Mesothelial cell of epicardium (in vitro differentiated cells): ENCODE data around the gene CCL27. TPM values are rescaled to one million over a fixed set of nuclear protein-coding genes. Genes with fewer than 3 reads are reported as not detected.
"Not testable (repeated sequence)": the region's sequence is repeated elsewhere in the genome, so short reads cannot be mapped to it uniquely, and the experiment has no call there.

Experiments
- DNase-seq, 2 experiments: peaks; one replicate each; pipeline ENCODE4 v3.0.0; 2021; ENCODE audit warnings: low spot score in 2 of 2; ENCODE audit not compliant: unreplicated experiment in 2 of 2
- H3K27ac Mint-ChIP-seq: 2 replicates; pipeline ENCODE4 v1.8.0; 2021; ENCODE audit warnings: mixed read lengths
- H3K27me3 Mint-ChIP-seq: 2 replicates; pipeline ENCODE4 v1.8.0; 2021; ENCODE audit warnings: low read depth, mixed read lengths
- H3K36me3 Mint-ChIP-seq: 2 replicates; pipeline ENCODE4 v1.8.0; 2021; ENCODE audit warnings: mixed read lengths
- H3K4me1 Mint-ChIP-seq: 2 replicates; pipeline ENCODE4 v1.8.0; 2021; ENCODE audit warnings: mixed read lengths
- H3K4me3 Mint-ChIP-seq: 2 replicates; pipeline ENCODE4 v1.8.0; 2021; ENCODE audit warnings: mild to moderate bottlenecking, moderate library complexity, mixed read lengths
- H3K9me3 Mint-ChIP-seq: 2 replicates; pipeline ENCODE4 v1.8.0; 2021; ENCODE audit warnings: mixed read lengths
- CTCF ChIP-seq: fragments of 200-600 bp; sonication (generic); IDR thresholded peaks from one replicate; pipeline ENCODE4 v1.5.0; 2021; ENCODE audit warnings: antibody characterized with exemption; ENCODE audit not compliant: unreplicated experiment
- total RNA-seq: library from RNA; stranded (reverse); gene quantifications from 3 replicates; pipeline ENCODE4 v1.2.1, GENCODE V29; 2021

The CCL27 gene
- total RNA-seq, 1 donor from 2014 or later, result not detected

DNA sequence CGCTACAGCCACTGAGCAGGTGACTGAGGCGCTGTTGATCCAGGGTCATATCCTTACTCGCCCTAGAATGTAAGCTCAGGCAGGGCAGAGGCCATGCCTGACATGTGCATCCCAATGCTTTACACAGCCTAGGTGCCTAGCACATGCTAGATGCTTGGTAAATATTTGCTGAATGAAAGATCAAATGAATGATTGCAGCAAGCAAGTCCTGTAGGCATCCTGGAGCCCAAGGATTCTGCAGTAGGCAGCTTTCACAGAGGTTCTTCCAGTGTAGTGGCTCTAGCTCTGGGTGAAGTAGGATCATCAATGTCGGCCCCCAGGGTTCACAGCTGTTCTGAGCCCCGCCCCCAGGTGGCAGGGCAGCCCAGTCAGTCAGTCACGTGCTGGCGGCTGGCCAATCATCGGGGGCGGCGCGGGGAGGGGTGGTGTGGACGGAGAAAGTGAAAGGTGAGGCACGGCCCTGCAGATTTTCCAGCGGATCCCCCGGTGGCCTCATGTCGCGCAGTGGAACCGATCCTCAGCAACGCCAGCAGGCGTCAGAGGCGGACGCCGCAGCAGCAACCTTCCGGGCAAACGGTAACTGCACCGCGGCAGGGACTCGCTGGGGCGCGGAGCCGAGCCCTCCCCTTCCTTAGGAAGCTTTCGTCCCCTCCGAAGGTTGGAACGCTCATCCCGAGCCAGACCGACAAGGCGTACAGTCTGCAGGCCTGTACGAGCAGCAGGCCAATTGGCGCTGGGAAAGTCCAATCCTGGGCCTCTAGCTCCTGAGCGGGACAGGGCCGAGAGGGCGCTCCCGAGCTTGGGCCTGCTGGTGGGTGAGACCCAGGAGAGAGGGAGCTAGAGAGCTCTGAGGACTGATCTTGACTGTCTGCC, 16.0 kb downstream of the CCL27 start, which contains the start of gene GALT:
GALT (plus strand) TSS at position 465 of the 873 bp plus-strand sequence; CDS start at position 495, 30 bp downstream.
- Mint-ChIP-seq H3K27ac (peak within 1 kb of the TSS; percentile 93), H3K4me3 (peak within 1 kb of the TSS; percentile 87), H3K27me3 (no peaks in the 10 kb centered on the region), H3K9me3 (no peaks in the 10 kb centered on the region), H3K36me3 (peaks cover 6% of the 10 kb centered on the region), H3K4me1 (peaks cover 28% of the 10 kb centered on the region)
- DNase-seq, result peak; percentile 84 to 91
- TF ChIP-seq CTCF, result no peak

- Mint-ChIP-seq H3K27me3 (no peaks in the 10 kb centered on the region), H3K4me3 (no peak overlapping the region), H3K36me3 (peaks cover 6% of the 10 kb centered on the region), H3K9me3 (no peaks in the 10 kb centered on the region), H3K4me1 (peaks cover 23% of the 10 kb centered on the region), H3K27ac (no peak overlapping the region)
- no peak for DNase-seq
- no peak for TF ChIP-seq CTCF
Observed at GRCh38 chr9:34644766-34645314, 17.6 kb downstream of the CCL27 start.

DNA sequence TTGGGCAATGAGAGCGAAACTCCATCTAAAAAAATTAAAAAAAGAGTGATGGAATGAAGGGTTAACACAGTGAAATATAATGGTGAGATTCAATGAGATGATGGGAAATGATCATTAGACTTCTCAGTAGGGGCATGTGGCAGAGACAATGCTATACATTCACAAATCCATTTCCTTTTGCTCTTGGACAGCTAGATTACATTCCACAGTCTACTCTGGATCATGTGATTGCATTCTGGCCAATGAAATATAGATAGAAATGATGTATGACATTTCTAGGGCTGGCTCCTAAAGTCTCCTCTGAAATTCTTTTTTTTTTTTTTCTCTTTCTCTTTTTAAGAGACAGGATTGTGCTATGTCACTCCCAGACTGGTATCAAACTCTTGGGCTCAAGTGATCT, 19.8 kb downstream of the CCL27 start:
- no peak for TF ChIP-seq CTCF
- Mint-ChIP-seq H3K9me3 (no peaks in the 10 kb centered on the region), H3K27me3 (no peaks in the 10 kb centered on the region), H3K36me3 (no peaks in the 10 kb centered on the region), H3K4me1 (peaks cover 28% of the 10 kb centered on the region), H3K4me3 (no peak overlapping the region), H3K27ac (no peak overlapping the region)
- DNase-seq, result no peak

DNA sequence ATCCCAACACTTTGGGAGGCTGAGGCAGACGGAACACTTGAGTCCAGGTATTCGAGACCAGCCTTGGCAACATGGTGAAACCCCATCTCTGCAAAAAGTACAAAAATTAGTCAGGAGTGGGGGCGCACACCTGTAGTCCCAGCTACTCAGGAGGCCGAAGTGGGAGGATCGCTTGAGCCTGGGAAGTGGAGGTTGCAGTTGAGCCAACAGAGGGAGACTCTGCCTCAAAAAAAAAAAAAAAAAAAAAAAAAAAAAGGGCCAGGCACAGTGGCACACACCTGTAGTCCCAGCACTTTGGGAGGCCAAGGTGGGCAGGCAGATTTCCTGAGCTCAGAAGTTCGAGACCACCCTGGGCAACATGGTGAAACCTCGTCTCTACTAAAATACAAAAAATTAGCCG, 23.1 kb downstream of the CCL27 start:
- not testable (repeated sequence) for H3K4me3 Mint-ChIP-seq, DNase-seq, H3K9me3 Mint-ChIP-seq, H3K27ac Mint-ChIP-seq, H3K36me3 Mint-ChIP-seq, H3K27me3 Mint-ChIP-seq
- peaks cover 26% of the 10 kb centered on the region for H3K4me1 Mint-ChIP-seq

DNA sequence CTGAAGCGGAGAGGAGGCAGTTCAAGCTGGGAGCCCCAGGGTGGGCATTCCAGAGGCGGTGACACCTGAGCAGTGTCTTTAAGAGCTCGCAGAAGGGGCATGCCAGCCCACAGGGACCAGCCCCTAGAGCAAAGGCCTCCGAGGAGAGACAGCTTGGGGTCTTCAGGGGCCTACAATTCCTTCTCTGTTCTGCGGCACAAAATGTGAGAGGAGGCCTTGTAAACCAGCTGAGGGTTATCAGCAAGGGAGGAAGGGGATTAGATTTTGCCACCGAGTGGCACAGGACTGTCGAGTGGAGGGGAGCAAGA, 24.4 kb downstream of the CCL27 start:
- Mint-ChIP-seq H3K27ac (peak overlapping the region; percentile 78), H3K27me3 (no peaks in the 10 kb centered on the region), H3K4me1 (peaks cover 26% of the 10 kb centered on the region), H3K36me3 (peaks cover 2% of the 10 kb centered on the region), H3K9me3 (no peaks in the 10 kb centered on the region), H3K4me3 (peak overlapping the region; percentile 78)
- no peak for DNase-seq
- no peak for TF ChIP-seq CTCF

GRCh38 chr9:34637356-34638137, 24.9 kb downstream of the CCL27 start, which contains the start of gene SIGMAR1:
Gene SIGMAR1, minus strand, starts transcription at chr9:34637787. Its CDS starts 90 bp downstream, at chr9:34637697.
- DNase-seq, result peak; percentile 79 to 88
- H3K9me3 Mint-ChIP-seq, result no peaks in the 10 kb centered on the region
- H3K27me3 Mint-ChIP-seq, result peaks cover 3% of the 10 kb centered on the region
- peaks cover 2% of the 10 kb centered on the region for H3K36me3 Mint-ChIP-seq
- H3K4me3 Mint-ChIP-seq, result peak within 1 kb of the TSS; percentile 78
- TF ChIP-seq CTCF, result no peak
- peak within 1 kb of the TSS; percentile 78 for H3K27ac Mint-ChIP-seq
- peaks cover 24% of the 10 kb centered on the region for H3K4me1 Mint-ChIP-seq
